Mesendoderm (in vitro differentiated cells): ENCODE data around the gene CEBPG.

Experiments
- DNase-seq: peaks from one replicate; pipeline ENCODE4 v3.0.0; 2013
- H2AK5ac ChIP-seq: 2 replicates; pipeline ENCODE4 v1.6.1; 2013; ENCODE audit warnings: low read length, inconsistent platforms
- H2BK120ac ChIP-seq: 2 replicates; pipeline ENCODE4 v1.6.1; 2013; ENCODE audit warnings: low read depth, mild to moderate bottlenecking, low read length, moderate library complexity, mixed read lengths
- H2BK15ac ChIP-seq: replicated peaks from 2 replicates; pipeline ENCODE4 v1.6.1; 2013; ENCODE audit warnings: low read depth, mild to moderate bottlenecking, moderate library complexity
- H2BK5ac ChIP-seq: 2 replicates; pipeline ENCODE4 v1.6.1; 2013; ENCODE audit warnings: low read length, inconsistent platforms
- H3K18ac ChIP-seq: 2 replicates; pipeline ENCODE4 v1.6.1; 2013; ENCODE audit warnings: mild to moderate bottlenecking, low read length, mixed read lengths
- H3K23ac ChIP-seq: one replicate; pipeline ENCODE4 v1.6.1; 2013; ENCODE audit warnings: low read length
- H3K27ac ChIP-seq: 2 replicates; pipeline ENCODE4 v1.5.1; 2013; ENCODE audit warnings: low read depth, mild to moderate bottlenecking, inconsistent platforms, low read length, moderate library complexity
- H3K27me3 ChIP-seq: 2 replicates; pipeline ENCODE4 v1.6.1; 2013; ENCODE audit warnings: low read length, control low read depth, mild to moderate bottlenecking, inconsistent platforms; ENCODE audit not compliant: insufficient read depth, poor library complexity
- H3K36me3 ChIP-seq: 2 replicates; pipeline ENCODE4 v1.6.1; 2013; ENCODE audit warnings: low read length, inconsistent platforms; ENCODE audit not compliant: control insufficient read depth, insufficient read depth
- H3K4ac ChIP-seq: one replicate; pipeline ENCODE4 v1.6.1; 2013; ENCODE audit warnings: low read depth, mild to moderate bottlenecking, low read length, moderate library complexity
- H3K4me1 ChIP-seq: 2 replicates; pipeline ENCODE4 v1.6.1; 2013; ENCODE audit warnings: low read depth, low read length, inconsistent platforms; ENCODE audit not compliant: control insufficient read depth
- H3K4me2 ChIP-seq: 2 replicates; pipeline ENCODE4 v1.6.1; 2013; ENCODE audit warnings: low read length
- H3K4me3 ChIP-seq: 2 replicates; pipeline ENCODE4 v1.5.1; 2013; ENCODE audit warnings: mild to moderate bottlenecking, low read length
- H3K56ac ChIP-seq: one replicate; pipeline ENCODE4 v1.6.1; 2013; ENCODE audit warnings: low read length
- H3K79me1 ChIP-seq: 2 replicates; pipeline ENCODE4 v1.6.1; 2013; ENCODE audit warnings: low read length, inconsistent platforms
- H3K79me2 ChIP-seq: 2 replicates; pipeline ENCODE4 v1.6.1; 2013; ENCODE audit warnings: mild to moderate bottlenecking, low read length; ENCODE audit not compliant: control insufficient read depth, insufficient read depth
- H3K9ac ChIP-seq: 2 replicates; pipeline ENCODE4 v1.6.1; 2013; ENCODE audit warnings: low read length, inconsistent platforms
- H4K5ac ChIP-seq: one replicate; pipeline ENCODE4 v1.6.1; 2013; ENCODE audit warnings: low read length
- H4K8ac ChIP-seq: one replicate; pipeline ENCODE4 v1.6.1; 2013; ENCODE audit warnings: low read depth, mild to moderate bottlenecking, control low read depth, low read length, moderate library complexity
- WGBS: extraction: QIAGEN DNeasy Blood & Tissue Kit; methylation state at CpG from one replicate; pipeline ENCODE4 v1.1.7; 2013; ENCODE audit warnings: low lambda C conversion rate, missing lambda C conversion rate; ENCODE audit not compliant: insufficient coverage; ENCODE audit errors: extremely low coverage; 5-methylcytosine and 5-hydroxymethylcytosine counted together

The CEBPG gene

GRCh38 chr19:33394723-33395560 is 21.4 kb downstream of the CEBPG start:
- no peak overlapping the region for H2BK5ac ChIP-seq
- H3K79me1 ChIP-seq = no peaks in the 10 kb centered on the region
- H4K5ac ChIP-seq = no peak overlapping the region
- no peak overlapping the region for H4K8ac ChIP-seq
- no peak overlapping the region for H3K56ac ChIP-seq
- no peak for DNase-seq
- no peak overlapping the region for H3K4me3 ChIP-seq
- H3K36me3 ChIP-seq = no peaks in the 10 kb centered on the region
- no peaks in the 10 kb centered on the region for H3K79me2 ChIP-seq
- H3K4me1 ChIP-seq = no peaks in the 10 kb centered on the region
- H2AK5ac ChIP-seq = no peak overlapping the region
- H2BK120ac ChIP-seq = no peak overlapping the region
- H3K4me2 ChIP-seq = no peak overlapping the region
- no peak overlapping the region for H3K18ac ChIP-seq
- H3K27ac ChIP-seq = no peak overlapping the region
- H3K23ac ChIP-seq = no peak overlapping the region
- H3K9ac ChIP-seq = no peak overlapping the region
- H3K4ac ChIP-seq = no peak overlapping the region
- WGBS = no CpG with 5 or more reads among the region's 19 CpGs
- no peaks in the 10 kb centered on the region for H3K27me3 ChIP-seq
- no peak overlapping the region for H2BK15ac ChIP-seq

DNA sequence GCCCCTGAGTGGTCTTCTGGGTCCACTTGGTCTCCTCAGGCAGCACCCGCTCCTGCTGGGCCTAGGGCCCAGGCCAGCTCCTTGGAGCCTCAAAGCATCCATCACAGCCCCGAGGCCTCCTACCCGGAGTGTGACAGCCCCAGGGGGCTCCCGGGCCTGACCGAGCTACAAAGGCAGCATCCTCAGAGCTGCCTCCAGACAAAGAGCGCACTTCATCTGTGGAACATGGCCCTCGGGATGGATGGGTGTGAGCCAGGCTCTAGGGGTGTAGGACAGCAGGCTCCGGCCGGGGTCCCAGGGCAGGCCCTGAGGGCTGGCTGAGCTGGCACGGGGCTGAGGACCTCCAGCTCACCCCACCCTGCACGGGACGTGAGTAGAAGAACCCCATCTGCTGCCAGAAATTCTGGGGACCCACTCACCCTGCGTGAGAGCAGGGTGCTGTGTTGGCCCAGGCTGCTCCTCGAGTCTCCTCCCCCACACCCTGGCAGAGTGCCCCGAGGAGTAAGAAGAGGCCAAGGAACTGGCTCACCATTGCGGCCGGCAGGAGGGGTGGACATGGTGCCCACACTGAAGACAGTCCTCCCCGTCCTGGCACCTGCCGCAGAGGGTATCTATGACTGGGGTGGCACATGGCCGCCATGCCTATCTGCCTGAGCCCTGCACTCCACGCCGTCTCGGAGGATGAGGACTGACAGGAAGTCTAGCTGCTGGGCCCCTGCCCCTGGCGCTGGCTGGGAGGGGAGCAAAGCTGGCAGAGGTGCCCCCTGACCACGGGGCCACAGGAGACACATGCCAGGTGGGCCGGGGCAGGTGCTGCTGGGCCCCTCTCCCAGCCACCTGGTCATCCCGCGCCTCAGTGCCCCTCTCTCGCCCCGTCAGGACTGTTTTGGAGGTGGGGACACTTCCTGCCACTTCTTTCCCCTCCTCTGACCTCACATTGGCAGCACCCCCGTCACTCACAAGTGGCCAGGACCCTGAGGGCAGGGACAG is 22.3 kb downstream of the CEBPG start:
- no peaks in the 10 kb centered on the region for H3K79me1 ChIP-seq
- H3K4me1 ChIP-seq = no peaks in the 10 kb centered on the region

DNA sequence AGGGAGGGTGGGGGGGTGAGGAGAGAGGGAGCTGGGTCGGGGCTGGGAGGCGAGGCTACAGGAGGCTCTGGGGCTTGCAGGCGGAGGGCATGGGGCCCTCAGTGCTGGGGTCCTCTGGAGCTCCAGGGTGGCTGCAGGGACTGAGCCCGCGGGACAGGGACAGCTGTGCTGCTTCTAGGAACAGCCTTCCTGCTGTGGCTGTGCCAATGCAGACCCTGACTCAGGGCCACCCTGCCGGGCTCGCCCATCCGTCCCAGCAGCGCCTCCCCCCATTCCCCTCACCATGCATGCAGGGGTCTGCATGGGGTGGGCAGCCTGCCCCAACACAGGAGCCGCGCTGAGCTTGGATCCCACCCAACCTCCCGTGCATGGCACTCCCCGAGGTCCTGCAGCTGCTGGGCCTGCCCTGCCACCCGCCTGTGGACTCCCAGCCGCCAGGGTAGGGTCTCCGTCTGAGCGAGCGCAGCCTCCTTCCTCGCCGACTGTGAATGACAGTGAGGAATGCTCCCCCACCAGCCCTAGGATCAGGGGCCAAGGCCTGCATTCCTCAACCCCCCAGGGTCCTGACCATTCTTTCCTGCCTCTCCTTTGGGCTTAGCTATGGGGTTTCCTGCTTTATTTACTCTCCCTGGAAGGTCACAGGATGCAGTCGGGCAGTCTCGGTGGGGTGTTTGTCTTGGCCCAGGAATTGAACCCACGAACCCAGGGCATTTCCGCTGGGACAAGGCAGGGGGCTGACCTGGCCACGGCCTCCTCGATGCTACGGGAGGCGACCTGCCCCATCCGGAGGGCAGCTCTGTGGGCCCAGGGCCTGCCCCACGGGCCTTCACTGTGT is 23.4 kb downstream of the CEBPG start:
- H3K27me3 ChIP-seq = no peaks in the 10 kb centered on the region

More for the DNA sequence above, 22.3 kb downstream of the CEBPG start:
- Histone ChIP-seq H3K56ac (no peak overlapping the region), H3K27ac (no peak overlapping the region), H3K23ac (no peak overlapping the region), H2BK15ac (no peak overlapping the region), H3K4ac (no peak overlapping the region), H3K27me3 (no peaks in the 10 kb centered on the region), H3K9ac (no peak overlapping the region), H3K18ac (no peak overlapping the region), H4K8ac (no peak overlapping the region), H3K79me2 (no peaks in the 10 kb centered on the region), H3K36me3 (no peaks in the 10 kb centered on the region), H2BK120ac (no peak overlapping the region), H3K4me3 (no peak overlapping the region), H3K4me2 (no peak overlapping the region), H2AK5ac (no peak overlapping the region), H4K5ac (no peak overlapping the region), H2BK5ac (no peak overlapping the region)
- no CpG with 5 or more reads among the region's 31 CpGs for WGBS
- no peak for DNase-seq

DNA sequence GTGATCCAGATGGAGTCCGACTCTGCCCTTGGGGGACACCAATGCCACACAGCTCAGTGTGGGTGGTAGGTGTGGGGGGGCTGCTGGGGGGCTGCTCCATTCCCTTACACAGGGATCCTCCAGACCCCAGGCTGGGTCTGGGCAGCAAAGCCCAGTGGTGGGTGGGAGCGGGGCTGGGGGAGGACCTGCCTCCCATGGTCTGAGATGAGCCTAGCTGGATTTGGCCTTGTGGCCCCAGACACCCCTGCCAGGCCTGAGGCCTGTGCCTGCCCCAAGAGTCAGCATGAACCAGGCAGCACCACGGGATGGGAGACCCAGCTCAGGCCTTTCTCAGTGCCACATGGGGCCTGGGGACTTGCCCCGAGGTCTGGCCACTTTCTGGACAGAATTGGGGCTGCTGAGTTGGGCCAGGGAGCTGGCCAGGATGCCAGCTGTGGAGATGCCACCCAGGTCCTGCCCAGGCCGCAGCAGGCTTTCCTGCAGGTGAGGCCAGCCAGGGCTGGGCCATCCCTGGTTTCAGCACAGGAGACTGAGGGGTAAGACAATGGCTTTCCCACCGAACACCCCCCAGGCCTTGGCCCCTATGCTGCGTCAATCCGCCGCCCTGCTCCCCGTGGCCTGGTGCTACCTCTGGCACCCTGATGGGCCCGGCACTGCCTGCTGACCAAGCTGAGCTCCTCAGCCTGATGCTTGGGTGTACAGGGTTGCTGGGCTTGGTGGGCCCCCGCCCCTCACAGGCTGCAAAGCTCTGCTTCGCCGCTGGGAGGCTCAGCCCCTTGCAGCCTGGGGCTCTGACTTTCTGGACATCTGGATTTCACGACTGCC is 24.2 kb downstream of the CEBPG start:
- Histone ChIP-seq H2AK5ac (no peak overlapping the region), H3K23ac (no peak overlapping the region), H3K27ac (no peak overlapping the region), H3K4me1 (no peaks in the 10 kb centered on the region), H3K4me3 (no peak overlapping the region), H3K79me2 (no peaks in the 10 kb centered on the region), H2BK5ac (no peak overlapping the region), H4K8ac (no peak overlapping the region), H3K18ac (no peak overlapping the region), H3K27me3 (no peaks in the 10 kb centered on the region), H3K36me3 (no peaks in the 10 kb centered on the region), H3K79me1 (no peaks in the 10 kb centered on the region), H3K9ac (no peak overlapping the region), H2BK120ac (no peak overlapping the region), H3K4ac (no peak overlapping the region), H3K56ac (peak overlapping the region; percentile 15), H3K4me2 (no peak overlapping the region), H4K5ac (no peak overlapping the region), H2BK15ac (no peak overlapping the region)
- WGBS = no CpG with 5 or more reads among the region's 15 CpGs
- DNase-seq = no peak

More for the DNA sequence above, 23.4 kb downstream of the CEBPG start:
- no peak overlapping the region for H3K27ac ChIP-seq
- WGBS = no CpG with 5 or more reads among the region's 30 CpGs
- no peak overlapping the region for H3K18ac ChIP-seq
- no peak overlapping the region for H4K8ac ChIP-seq
- no peak overlapping the region for H2AK5ac ChIP-seq
- H3K36me3 ChIP-seq = no peaks in the 10 kb centered on the region
- H4K5ac ChIP-seq = no peak overlapping the region
- H3K4me3 ChIP-seq = no peak overlapping the region
- no peaks in the 10 kb centered on the region for H3K79me1 ChIP-seq
- no peak overlapping the region for H3K4me2 ChIP-seq
- no peak overlapping the region for H3K23ac ChIP-seq
- H3K4ac ChIP-seq = no peak overlapping the region
- no peaks in the 10 kb centered on the region for H3K4me1 ChIP-seq
- peak; percentile 61 for DNase-seq
- H2BK15ac ChIP-seq = no peak overlapping the region
- no peak overlapping the region for H2BK5ac ChIP-seq
- no peaks in the 10 kb centered on the region for H3K79me2 ChIP-seq
- peak overlapping the region; percentile 25 for H3K56ac ChIP-seq
- H3K9ac ChIP-seq = no peak overlapping the region
- no peak overlapping the region for H2BK120ac ChIP-seq
